GM12878 (cell line): Measurements from ENCODE around the gene PROM1.

Experiments
- ATF3 ChIP-seq: IDR thresholded peaks from 2 replicates; pipeline ENCODE4 v1.6.1; 2011; ENCODE audit warnings: low read depth, mild to moderate bottlenecking, low read length, moderate library complexity, borderline replicate concordance; ENCODE audit errors: extremely low read depth
- ELK1 ChIP-seq: IDR thresholded peaks from 2 replicates; pipeline ENCODE4 v1.6.1; 2012; ENCODE audit warnings: low read depth, low read length, improper control_type of control experiment
- ESRRA ChIP-seq: IDR thresholded peaks from 2 replicates; pipeline ENCODE4 v1.6.1; 2012; ENCODE audit warnings: mild to moderate bottlenecking, low read length, improper control_type of control experiment
- KAT2A ChIP-seq: conservative IDR thresholded peaks from 2 replicates; pipeline ENCODE4 v1.6.1; 2011; ENCODE audit warnings: low read depth, low read length; ENCODE audit not compliant: control insufficient read depth
- RBBP5 ChIP-seq: fragments of 200-600 bp; sonication (generic); conservative IDR thresholded peaks from 2 replicates; pipeline ENCODE4 v1.6.1; 2016
- RELA ChIP-seq: fragments of 450-650 bp; IDR thresholded peaks from 2 replicates; pipeline ENCODE4 v1.8.0; 2014; ENCODE audit warnings: borderline replicate concordance; ENCODE audit not compliant: partially characterized antibody
- RFX5 ChIP-seq: IDR thresholded peaks from 2 replicates; pipeline ENCODE4 v1.6.1; 2011; ENCODE audit warnings: low read depth, low read length, improper control_type of control experiment
- TF ChIP-seq, protein P1 (sequence below), 3 experiments: IDR thresholded peaks in 2 of 3; conservative IDR thresholded peaks in 1 of 3; 2 replicates each; pipeline ENCODE4 v1.5.1; 2011; ENCODE audit warnings: low read depth in 3 of 3, low read length in 3 of 3, mild to moderate bottlenecking in 3 of 3, control low read depth in 2 of 3, moderate library complexity in 2 of 3, inconsistent platforms in 1 of 3, mixed read lengths in 1 of 3; ENCODE audit not compliant: control insufficient read depth in 2 of 3, insufficient read depth in 1 of 3; ENCODE audit errors: extremely low read depth in 1 of 3
- TF ChIP-seq, protein P2 (sequence below): IDR thresholded peaks from 2 replicates; pipeline ENCODE4 v1.6.1; 2011; ENCODE audit warnings: mild to moderate bottlenecking, low read depth, low read length, moderate library complexity; ENCODE audit not compliant: insufficient replicate concordance

DNA sequence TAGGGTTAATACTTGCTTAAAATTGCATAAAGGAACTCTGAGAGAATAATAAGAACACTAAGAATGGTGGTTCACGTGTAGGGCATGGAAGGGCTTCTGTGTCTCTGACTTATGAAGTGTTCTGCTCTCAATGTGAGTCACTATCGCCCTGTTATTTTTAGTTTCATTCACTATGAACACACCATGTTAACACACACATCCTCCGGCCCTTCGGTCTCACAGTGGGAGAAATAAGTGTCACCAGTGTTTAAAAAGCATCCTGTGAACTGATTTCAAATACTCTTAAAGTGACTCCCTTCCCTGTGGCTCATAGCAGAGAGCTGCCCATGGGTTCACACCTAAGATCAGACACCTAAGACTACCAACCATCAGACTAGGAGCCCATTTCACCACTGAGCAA lies 87.0 kb downstream of the PROM1 start:
- TF ChIP-seq, protein P1, sequence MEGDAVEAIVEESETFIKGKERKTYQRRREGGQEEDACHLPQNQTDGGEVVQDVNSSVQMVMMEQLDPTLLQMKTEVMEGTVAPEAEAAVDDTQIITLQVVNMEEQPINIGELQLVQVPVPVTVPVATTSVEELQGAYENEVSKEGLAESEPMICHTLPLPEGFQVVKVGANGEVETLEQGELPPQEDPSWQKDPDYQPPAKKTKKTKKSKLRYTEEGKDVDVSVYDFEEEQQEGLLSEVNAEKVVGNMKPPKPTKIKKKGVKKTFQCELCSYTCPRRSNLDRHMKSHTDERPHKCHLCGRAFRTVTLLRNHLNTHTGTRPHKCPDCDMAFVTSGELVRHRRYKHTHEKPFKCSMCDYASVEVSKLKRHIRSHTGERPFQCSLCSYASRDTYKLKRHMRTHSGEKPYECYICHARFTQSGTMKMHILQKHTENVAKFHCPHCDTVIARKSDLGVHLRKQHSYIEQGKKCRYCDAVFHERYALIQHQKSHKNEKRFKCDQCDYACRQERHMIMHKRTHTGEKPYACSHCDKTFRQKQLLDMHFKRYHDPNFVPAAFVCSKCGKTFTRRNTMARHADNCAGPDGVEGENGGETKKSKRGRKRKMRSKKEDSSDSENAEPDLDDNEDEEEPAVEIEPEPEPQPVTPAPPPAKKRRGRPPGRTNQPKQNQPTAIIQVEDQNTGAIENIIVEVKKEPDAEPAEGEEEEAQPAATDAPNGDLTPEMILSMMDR (IDR thresholded peaks at IDR 0.05 in 2 of 3, conservative IDR thresholded peaks at IDR 0.05 in 1 of 3; ENCODE audit: control insufficient read depth in 2 of 3, extremely low read depth in 1 of 3, insufficient read depth in 1 of 3, low read depth in 3 of 3, low read length in 3 of 3): no peak
- TF ChIP-seq, protein P2, sequence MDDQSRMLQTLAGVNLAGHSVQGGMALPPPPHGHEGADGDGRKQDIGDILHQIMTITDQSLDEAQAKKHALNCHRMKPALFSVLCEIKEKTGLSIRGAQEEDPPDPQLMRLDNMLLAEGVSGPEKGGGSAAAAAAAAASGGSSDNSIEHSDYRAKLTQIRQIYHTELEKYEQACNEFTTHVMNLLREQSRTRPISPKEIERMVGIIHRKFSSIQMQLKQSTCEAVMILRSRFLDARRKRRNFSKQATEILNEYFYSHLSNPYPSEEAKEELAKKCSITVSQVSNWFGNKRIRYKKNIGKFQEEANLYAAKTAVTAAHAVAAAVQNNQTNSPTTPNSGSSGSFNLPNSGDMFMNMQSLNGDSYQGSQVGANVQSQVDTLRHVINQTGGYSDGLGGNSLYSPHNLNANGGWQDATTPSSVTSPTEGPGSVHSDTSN: no peak
- TF ChIP-seq ESRRA (no peak), RBBP5 (no peak), RELA (no peak), KAT2A (no peak), ATF3 (no peak), RFX5 (no peak), ELK1 (no peak)
